WTC11 (cell line): Measurements from ENCODE around the gene RAPGEF1.

Experiments used
- ZNF416 ChIP-seq: fragments of 250-450 bp; sonication (Bioruptor Pico); IDR thresholded peaks from 2 replicates; pipeline ENCODE4 v1.9.0; 2021; ENCODE audit warnings: mild to moderate bottlenecking, inconsistent platforms
- TF ChIP-seq, protein P1 (sequence below): fragments of 200-600 bp; IDR thresholded peaks from 2 replicates; pipeline ENCODE4 v1.8.0; 2022; ENCODE audit warnings: antibody characterized with exemption
- TF ChIP-seq, protein P2 (sequence below): sonication (generic); formaldehyde crosslinking; IDR thresholded peaks from 2 replicates; pipeline ENCODE4 v1.8.1; 2022; ENCODE audit warnings: low read depth, mild to moderate bottlenecking, moderate library complexity, missing genetic modification reagents, borderline replicate concordance

DNA sequence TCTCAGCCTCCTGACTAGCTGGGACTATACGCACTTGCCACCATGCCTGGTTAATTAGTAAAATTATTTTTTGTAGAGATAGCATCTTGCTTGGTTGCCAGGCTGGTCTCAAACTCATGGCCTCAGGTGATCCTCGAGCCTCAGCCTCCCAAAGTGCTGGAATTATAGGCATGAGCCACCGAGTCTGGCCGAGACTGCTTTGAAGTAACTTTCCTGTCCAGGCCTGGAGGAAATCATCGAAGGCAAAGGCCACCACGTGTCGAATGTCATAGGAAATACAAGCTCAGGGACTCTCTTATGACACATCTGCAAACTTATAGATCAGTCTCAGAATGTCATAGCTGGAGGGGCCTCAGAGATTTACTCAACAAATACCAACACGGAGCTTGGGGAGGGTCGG is 25.1 kb downstream of the RAPGEF1 start:
- TF ChIP-seq, protein P1, sequence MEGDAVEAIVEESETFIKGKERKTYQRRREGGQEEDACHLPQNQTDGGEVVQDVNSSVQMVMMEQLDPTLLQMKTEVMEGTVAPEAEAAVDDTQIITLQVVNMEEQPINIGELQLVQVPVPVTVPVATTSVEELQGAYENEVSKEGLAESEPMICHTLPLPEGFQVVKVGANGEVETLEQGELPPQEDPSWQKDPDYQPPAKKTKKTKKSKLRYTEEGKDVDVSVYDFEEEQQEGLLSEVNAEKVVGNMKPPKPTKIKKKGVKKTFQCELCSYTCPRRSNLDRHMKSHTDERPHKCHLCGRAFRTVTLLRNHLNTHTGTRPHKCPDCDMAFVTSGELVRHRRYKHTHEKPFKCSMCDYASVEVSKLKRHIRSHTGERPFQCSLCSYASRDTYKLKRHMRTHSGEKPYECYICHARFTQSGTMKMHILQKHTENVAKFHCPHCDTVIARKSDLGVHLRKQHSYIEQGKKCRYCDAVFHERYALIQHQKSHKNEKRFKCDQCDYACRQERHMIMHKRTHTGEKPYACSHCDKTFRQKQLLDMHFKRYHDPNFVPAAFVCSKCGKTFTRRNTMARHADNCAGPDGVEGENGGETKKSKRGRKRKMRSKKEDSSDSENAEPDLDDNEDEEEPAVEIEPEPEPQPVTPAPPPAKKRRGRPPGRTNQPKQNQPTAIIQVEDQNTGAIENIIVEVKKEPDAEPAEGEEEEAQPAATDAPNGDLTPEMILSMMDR: no peak
- TF ChIP-seq, protein P2, sequence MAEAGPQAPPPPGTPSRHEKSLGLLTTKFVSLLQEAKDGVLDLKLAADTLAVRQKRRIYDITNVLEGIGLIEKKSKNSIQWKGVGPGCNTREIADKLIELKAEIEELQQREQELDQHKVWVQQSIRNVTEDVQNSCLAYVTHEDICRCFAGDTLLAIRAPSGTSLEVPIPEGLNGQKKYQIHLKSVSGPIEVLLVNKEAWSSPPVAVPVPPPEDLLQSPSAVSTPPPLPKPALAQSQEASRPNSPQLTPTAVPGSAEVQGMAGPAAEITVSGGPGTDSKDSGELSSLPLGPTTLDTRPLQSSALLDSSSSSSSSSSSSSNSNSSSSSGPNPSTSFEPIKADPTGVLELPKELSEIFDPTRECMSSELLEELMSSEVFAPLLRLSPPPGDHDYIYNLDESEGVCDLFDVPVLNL (CRISPR knock-in tag): no peak
- TF ChIP-seq ZNF416 (CRISPR knock-in tag): no peak
